Neural cell (in vitro differentiated cells): ENCODE results near the gene PRKAR1B. TPM values are rescaled to one million over a fixed set of nuclear protein-coding genes. Genes with fewer than 3 reads are reported as not detected.

ENCODE experiments used
- H2AFZ ChIP-seq: fragments of 200-600, 300-800 bp; sonication (generic), shearing (Covaris generic); 2 replicates; pipeline ENCODE4 v1.6.0; 2014; ENCODE audit warnings: low read depth, mild to moderate bottlenecking, antibody characterized with exemption, low read length, moderate library complexity
- H3F3A ChIP-seq: fragments of 200-600 bp; shearing (Covaris generic); 2 replicates; pipeline ENCODE4 v1.6.1; 2016; ENCODE audit warnings: mild to moderate bottlenecking, moderate library complexity, mixed read lengths, antibody characterized with exemption, low read length; ENCODE audit not compliant: insufficient read depth, poor library complexity, severe bottlenecking
- H3K27ac ChIP-seq: fragments of 200-600, 300-800 bp; sonication (generic), shearing (Covaris generic); 2 replicates; pipeline ENCODE4 v1.5.1; 2014; ENCODE audit warnings: mild to moderate bottlenecking, low read length, moderate library complexity
- H3K27me3 ChIP-seq: fragments of 300-800, 200-600 bp; sonication (generic), shearing (Covaris generic); 2 replicates; pipeline ENCODE4 v1.6.0; 2014; ENCODE audit warnings: mild to moderate bottlenecking, low read depth, low read length, moderate library complexity; ENCODE audit not compliant: insufficient read depth
- H3K36me3 ChIP-seq: fragments of 300-800, 200-600 bp; sonication (generic), shearing (Covaris generic); 2 replicates; pipeline ENCODE4 v1.5.1; 2014; ENCODE audit warnings: mild to moderate bottlenecking, antibody characterized with exemption, low read length, moderate library complexity; ENCODE audit not compliant: insufficient read depth
- H3K4me2 ChIP-seq: fragments of 300-800, 200-600 bp; sonication (generic), shearing (Covaris generic); 2 replicates; pipeline ENCODE4 v1.6.0; 2014; ENCODE audit warnings: mild to moderate bottlenecking, low read length
- H3K4me3 ChIP-seq: fragments of 300-800, 200-600 bp; sonication (generic), shearing (Covaris generic); 2 replicates; pipeline ENCODE4 v1.5.1; 2014; ENCODE audit warnings: mild to moderate bottlenecking, low read length, moderate library complexity
- H3K79me2 ChIP-seq: fragments of 200-600 bp; shearing (Covaris generic); replicated peaks from 2 replicates; pipeline ENCODE4 v1.6.0; 2014; ENCODE audit warnings: mild to moderate bottlenecking, low read length, moderate library complexity; ENCODE audit not compliant: insufficient read depth
- H3K9ac ChIP-seq: fragments of 300-800, 200-600 bp; sonication (generic), shearing (Covaris generic); 2 replicates; pipeline ENCODE4 v1.6.1; 2016; ENCODE audit warnings: mild to moderate bottlenecking, low read length, mixed read lengths
- H3K9me2 ChIP-seq: fragments of 200-600 bp; shearing (Covaris generic); 2 replicates; pipeline ENCODE4 v1.6.1; 2016; ENCODE audit warnings: mild to moderate bottlenecking, low read length, mixed read lengths; ENCODE audit not compliant: insufficient read depth
- H3K9me3 ChIP-seq: fragments of 200-600, 300-800 bp; sonication (generic), shearing (Covaris generic); 2 replicates; pipeline ENCODE4 v1.6.1; 2016; ENCODE audit warnings: mild to moderate bottlenecking, mixed run types, low read length, moderate library complexity, mixed read lengths
- H4K20me1 ChIP-seq: fragments of 200-600 bp; shearing (Covaris generic); 2 replicates; pipeline ENCODE4 v1.6.1; 2016; ENCODE audit warnings: mild to moderate bottlenecking, mixed run types; ENCODE audit not compliant: insufficient read depth
- EP300 ChIP-seq: fragments of 450-650 bp; conservative IDR thresholded peaks from 2 replicates; pipeline ENCODE4 v1.6.1; 2014; ENCODE audit warnings: antibody characterized with exemption, mild to moderate bottlenecking, moderate library complexity; ENCODE audit not compliant: poor library complexity, severe bottlenecking
- EZH2 ChIP-seq: fragments of 200-600, 300-800 bp; shearing (Covaris generic), sonication (generic); IDR thresholded peaks from 2 replicates; pipeline ENCODE4 v1.6.1; 2014; ENCODE audit warnings: antibody characterized with exemption, low read length, borderline replicate concordance, mild to moderate bottlenecking; ENCODE audit not compliant: insufficient read depth, poor library complexity, severe bottlenecking
- MXI1 ChIP-seq: fragments of 450-650 bp; conservative IDR thresholded peaks from 2 replicates; pipeline ENCODE4 v1.6.1; 2014; ENCODE audit warnings: antibody characterized with exemption, mild to moderate bottlenecking; ENCODE audit not compliant: poor library complexity, severe bottlenecking
- POLR2AphosphoS5 ChIP-seq: IDR thresholded peaks from 2 replicates; pipeline ENCODE4 v1.6.1; 2012
- RAD21 ChIP-seq: fragments of 450-650 bp; conservative IDR thresholded peaks from 2 replicates; pipeline ENCODE4 v1.6.1; 2014; ENCODE audit warnings: antibody characterized with exemption, mild to moderate bottlenecking, moderate library complexity
- REST ChIP-seq: IDR thresholded peaks from 2 replicates; pipeline ENCODE4 v1.6.1; 2012; ENCODE audit warnings: borderline replicate concordance
- SMC3 ChIP-seq: fragments of 450-650 bp; conservative IDR thresholded peaks from 2 replicates; pipeline ENCODE4 v1.6.1; 2014; ENCODE audit warnings: antibody characterized with exemption, mild to moderate bottlenecking, moderate library complexity; ENCODE audit not compliant: poor library complexity
- TAF1 ChIP-seq: IDR thresholded peaks from 2 replicates; pipeline ENCODE4 v1.6.1; 2012; ENCODE audit warnings: low read depth
- polyA plus RNA-seq: library from polyadenylated mRNA; depleted of rRNA; stranded (reverse); fragments of >200 nt; gene quantifications from 2 replicates; pipeline ENCODE4 v1.2.3, GENCODE V29; 2014
- TF ChIP-seq, protein P1 (sequence below): fragments of 450-650 bp; IDR thresholded peaks from 2 replicates; pipeline ENCODE4 v1.5.1; 2014; ENCODE audit warnings: antibody characterized with exemption, mild to moderate bottlenecking, moderate library complexity; ENCODE audit not compliant: poor library complexity, severe bottlenecking

The PRKAR1B gene
- polyA plus RNA-seq, 1 donor from 2014 or later, result 38.6 TPM

- H3K4me2 ChIP-seq, result no peak overlapping the region
- H3K36me3 ChIP-seq, result no peaks in the 10 kb centered on the region
- no peaks in the 10 kb centered on the region for H3K27me3 ChIP-seq
- no peak overlapping the region for H3K27ac ChIP-seq
- H4K20me1 ChIP-seq, result no peaks in the 10 kb centered on the region
- H3K4me3 ChIP-seq, result no peak overlapping the region
- H2AFZ ChIP-seq, result no peak overlapping the region
- no peak overlapping the region for H3K9ac ChIP-seq
- H3F3A ChIP-seq, result no peaks in the 10 kb centered on the region
- no peaks in the 10 kb centered on the region for H3K9me3 ChIP-seq
- TF ChIP-seq, protein P1, sequence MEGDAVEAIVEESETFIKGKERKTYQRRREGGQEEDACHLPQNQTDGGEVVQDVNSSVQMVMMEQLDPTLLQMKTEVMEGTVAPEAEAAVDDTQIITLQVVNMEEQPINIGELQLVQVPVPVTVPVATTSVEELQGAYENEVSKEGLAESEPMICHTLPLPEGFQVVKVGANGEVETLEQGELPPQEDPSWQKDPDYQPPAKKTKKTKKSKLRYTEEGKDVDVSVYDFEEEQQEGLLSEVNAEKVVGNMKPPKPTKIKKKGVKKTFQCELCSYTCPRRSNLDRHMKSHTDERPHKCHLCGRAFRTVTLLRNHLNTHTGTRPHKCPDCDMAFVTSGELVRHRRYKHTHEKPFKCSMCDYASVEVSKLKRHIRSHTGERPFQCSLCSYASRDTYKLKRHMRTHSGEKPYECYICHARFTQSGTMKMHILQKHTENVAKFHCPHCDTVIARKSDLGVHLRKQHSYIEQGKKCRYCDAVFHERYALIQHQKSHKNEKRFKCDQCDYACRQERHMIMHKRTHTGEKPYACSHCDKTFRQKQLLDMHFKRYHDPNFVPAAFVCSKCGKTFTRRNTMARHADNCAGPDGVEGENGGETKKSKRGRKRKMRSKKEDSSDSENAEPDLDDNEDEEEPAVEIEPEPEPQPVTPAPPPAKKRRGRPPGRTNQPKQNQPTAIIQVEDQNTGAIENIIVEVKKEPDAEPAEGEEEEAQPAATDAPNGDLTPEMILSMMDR, result no peak
- TF ChIP-seq SMC3, result no peak
- no peak for TF ChIP-seq REST
- no peak for TF ChIP-seq TAF1
- TF ChIP-seq MXI1, result no peak
- no peak for TF ChIP-seq EP300
- TF ChIP-seq RAD21, result no peak
- no peaks in the 10 kb centered on the region for H3K9me2 ChIP-seq
- no peaks in the 10 kb centered on the region for H3K79me2 ChIP-seq
These were observed 46.0 kb upstream of the PRKAR1B start for GRCh38 chr7:772861-773621.

DNA sequence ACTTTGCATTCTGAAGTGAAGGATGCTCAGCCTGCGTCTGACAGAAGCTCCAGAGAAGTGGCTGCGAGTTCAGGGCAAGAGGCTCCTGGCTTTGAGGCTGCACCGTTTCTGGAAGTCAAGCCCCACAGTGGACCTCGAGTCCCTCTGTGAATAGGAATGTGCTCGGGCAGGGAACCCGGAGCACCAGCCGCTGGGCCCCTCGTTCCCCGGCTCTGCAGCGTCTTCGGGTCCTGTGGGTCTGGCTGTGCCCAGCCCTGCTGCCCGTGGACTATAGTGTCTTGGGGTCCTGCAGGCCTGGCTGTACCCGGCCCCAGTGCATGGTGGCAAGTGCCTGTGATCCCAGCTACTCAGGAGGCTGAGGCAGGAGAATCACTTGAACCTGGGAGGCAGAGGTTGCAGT, 45.3 kb upstream of the PRKAR1B start:
- H3K27me3 ChIP-seq, result no peaks in the 10 kb centered on the region
- H3K79me2 ChIP-seq, result no peaks in the 10 kb centered on the region
- H3K27ac ChIP-seq, result no peak overlapping the region
- H3F3A ChIP-seq, result no peaks in the 10 kb centered on the region
- H4K20me1 ChIP-seq, result no peaks in the 10 kb centered on the region
- H3K4me2 ChIP-seq, result no peak overlapping the region
- H3K9me2 ChIP-seq, result no peaks in the 10 kb centered on the region
- no peaks in the 10 kb centered on the region for H3K9me3 ChIP-seq
- H3K4me3 ChIP-seq, result no peak overlapping the region
- H3K9ac ChIP-seq, result no peak overlapping the region
- TF ChIP-seq REST (no peak), TAF1 (no peak), EP300 (no peak), EZH2 (no peak), POLR2AphosphoS5 (no peak), MXI1 (no peak), RAD21 (no peak), SMC3 (no peak)
- TF ChIP-seq, protein P1, result no peak
- no peaks in the 10 kb centered on the region for H3K36me3 ChIP-seq
- no peak overlapping the region for H2AFZ ChIP-seq
